ENCODE data around the gene NAV3.

DNA sequence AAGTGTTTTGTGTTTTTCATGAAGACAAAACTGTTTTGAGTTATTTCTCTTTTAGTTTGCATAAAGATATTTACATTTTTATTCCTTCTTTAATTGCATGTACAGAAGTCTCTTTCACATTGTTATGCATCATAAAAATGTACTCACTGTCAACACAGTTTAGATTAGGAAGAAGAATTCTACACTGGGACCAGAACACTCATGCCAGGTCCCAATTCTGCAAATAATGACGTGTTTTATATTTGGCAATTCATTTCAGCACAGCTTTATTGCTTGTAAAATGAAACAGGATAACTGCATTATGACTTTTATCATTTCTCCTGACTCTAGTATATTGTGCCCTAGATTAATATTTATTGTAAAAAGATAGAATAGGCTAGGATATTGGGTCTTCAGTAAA lies 369.2 kb downstream of the NAV3 start:
- TF ChIP-seq CTCF (IDR thresholded peaks at IDR 0.05) (no peak), EP300 (IDR thresholded peaks at IDR 0.05) (no peak), POLR2AphosphoS5 (IDR thresholded peaks at IDR 0.05) (no peak)

Measured in gastroesophageal sphincter (tissue), 3 donors.